ENCODE results near the gene POLR1G. TPM values are rescaled to one million over a fixed set of nuclear protein-coding genes. Genes with fewer than 3 reads are reported as not detected.
A peak's percentile ranks its signal among the peaks of the same experiment; 100 is the strongest.

The POLR1G gene
- 6.2 and 9.0 TPM in 2 replicates for total RNA-seq (2014; rRNA removed; shearing (Covaris generic))

DNA sequence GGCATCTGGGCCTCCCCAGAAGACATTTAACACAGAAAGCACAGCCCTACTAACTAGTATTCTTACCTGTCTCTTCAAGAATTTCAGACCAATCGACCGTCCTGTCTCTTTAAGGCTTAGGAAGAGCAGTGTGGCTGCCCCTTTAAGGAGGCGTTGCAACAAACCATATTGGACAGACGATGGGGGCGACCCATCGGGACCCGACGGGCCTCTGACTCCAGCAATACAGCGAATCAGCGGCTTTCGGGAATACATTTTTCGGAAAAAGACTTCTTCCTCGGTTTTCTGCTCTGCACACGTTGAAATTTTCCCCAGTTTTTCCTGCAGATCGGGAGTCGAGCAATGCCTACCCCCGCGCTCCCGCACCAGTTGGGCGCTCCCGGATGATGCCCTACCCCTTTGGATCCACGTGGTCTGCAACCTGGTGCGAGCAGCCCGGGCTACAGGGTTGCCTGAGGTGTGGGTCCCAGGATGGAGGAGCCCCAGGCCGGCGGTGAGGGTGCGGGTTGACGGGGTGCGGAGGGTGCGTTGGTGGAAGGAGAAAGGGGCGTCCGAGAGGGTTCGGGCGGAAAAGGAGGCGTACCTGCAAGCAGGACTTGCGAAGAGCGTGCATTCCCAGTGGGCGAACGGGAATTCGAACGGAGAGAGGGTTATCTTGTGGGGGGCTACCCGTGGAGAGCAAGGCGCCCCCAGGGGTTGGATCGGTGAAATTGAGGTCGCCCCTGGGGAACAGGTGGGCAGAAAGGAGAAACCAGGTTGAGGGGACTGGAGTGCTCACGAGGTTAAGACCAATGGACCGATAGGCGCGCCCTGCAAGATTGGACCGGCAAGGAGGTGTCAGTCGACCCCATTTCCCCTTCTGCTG lies at the start of gene POLR1G:
Gene POLR1G, plus strand, starts transcription at position 419 of the 865 bp plus-strand sequence. Its CDS starts 53 bp downstream, at position 472.
- peak; percentile 86 for DNase-seq (ENCODE audit: low read depth)

DNA sequence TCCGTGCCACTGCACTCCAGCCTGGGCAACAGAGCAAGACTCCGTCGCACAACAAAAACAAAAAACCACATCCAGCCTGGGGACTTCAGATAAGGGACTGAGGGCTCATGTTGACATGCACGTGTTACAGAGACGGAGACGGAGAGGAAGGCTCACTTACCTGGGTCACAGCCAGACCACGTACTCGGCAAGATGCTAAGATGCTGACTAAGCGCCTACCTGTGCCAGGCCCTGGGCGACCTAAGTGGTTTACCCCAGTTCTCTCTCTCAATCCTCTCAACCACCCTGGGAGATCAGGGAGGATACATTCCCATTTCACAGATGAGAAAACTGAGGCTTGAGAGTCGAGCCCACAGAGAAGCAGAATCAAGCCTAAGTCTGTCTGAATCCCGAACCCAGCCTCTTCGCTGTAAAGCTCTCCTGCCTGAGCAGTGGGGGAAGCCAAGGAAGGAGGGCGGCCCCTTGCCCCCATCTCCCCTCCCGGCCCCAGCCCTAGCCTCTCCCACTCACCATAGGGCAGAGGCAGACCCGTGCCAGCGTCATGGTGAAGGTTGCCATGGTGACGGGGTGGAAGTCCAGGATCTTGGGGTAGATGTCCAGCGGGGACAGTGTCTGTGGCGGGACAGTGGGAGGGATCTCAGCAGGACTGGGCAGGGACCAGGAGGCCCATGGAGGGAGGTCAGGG lies 49.5 kb upstream of the POLR1G start:
- DNase-seq (ENCODE audit: low read depth), result no peak

DNA sequence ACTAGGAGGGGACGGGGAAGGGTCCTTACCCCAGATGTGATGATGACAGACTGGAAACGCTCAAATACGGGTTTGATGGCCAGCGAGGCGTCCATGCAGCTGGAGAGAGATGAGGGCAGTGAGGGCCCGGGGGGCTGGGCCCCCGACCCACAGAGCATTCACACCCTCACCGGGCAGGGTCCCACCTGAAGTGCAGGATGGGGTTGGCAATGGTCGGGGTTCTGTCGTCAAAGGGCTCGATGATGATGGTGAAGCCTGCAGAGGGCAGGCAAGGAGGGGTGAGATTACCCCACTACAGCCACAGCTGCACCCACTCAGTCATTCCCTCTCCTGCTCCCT lies 49.0 kb upstream of the POLR1G start:
- DNase-seq (ENCODE audit: low read depth), result no peak

- no peak for DNase-seq (ENCODE audit: low read depth)
These were observed 48.1 kb upstream of the POLR1G start for GRCh38 chr19:45358213-45358792.

DNA sequence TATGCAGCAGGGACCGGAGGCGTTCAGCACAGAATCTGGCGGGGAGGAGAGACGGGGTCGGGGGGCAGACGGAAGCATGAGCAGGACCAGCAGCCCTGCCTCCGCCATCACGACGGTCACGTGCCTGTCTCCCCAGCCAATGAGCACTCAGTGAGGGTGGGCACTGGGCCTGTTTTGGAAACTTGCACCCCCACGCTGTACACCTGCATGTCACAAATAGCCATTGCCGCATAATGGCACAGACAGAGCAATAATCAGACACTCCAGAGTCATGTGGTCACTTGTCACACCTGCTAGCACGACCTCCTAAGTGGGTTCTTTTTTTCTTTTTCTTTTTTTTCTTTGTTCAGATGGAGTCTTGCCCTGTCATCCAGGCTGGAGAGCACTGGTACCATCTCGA lies 44.8 kb upstream of the POLR1G start:
- no peak for DNase-seq (ENCODE audit: low read depth)

- no peak for DNase-seq (ENCODE audit: low read depth)
These were observed 44.2 kb upstream of the POLR1G start for GRCh38 chr19:45362291-45362690.

DNA sequence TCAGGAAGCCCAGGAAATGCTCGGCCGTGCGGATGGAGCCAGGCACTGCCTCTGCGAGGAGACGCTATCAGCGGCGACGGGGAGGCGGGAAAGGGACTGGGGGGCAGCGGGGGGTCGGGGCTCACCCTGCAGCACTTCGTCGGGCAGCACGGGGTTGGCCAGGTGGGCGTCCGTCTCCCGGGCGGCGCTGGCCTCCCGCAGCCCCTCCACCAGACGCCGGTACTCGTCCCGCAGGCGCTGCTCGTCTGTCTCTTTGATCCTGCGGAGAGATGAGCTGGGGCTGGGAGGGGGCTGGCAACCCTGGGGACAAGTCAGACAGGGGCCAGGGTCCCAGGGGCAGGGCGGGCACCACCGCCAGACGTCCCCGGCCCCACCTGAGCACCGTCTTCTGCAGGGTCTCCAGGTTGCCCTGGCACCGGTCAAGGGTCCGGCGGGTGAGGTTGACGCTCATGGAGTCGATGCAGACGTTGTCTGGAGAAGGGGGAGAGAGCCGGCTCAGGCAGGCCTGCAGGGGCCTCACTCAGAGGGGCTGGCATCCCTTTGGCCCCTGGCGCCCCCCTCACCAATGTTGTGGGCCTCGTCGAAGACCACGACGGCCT lies 42.5 kb upstream of the POLR1G start:
- DNase-seq (ENCODE audit: low read depth), result no peak

DNA sequence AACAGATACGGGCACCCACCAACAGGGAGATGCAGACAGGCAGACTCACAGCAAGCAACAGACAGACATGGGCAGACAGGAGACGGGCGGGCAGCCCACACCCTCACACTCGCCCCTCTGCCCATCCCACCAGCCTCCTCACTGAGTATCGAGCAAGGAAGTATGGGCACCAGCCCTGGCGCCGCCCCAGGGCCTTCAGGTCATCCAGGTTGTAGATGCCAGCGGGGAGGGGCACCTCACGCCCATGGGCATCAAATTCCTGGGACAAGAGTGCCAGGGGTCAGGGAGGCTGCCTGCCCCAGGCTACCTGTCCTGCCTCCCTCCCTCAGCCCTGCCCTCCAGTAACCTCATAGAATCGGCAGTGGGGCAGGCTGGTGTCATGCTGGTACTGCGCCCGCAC lies 41.7 kb upstream of the POLR1G start:
- no peak for DNase-seq (ENCODE audit: low read depth)

- DNase-seq (ENCODE audit: low read depth), result no peak
These were observed 38.3 kb upstream of the POLR1G start for GRCh38 chr19:45368127-45368526.

GRCh38 chr19:45368737-45369340 lies 37.6 kb upstream of the POLR1G start:
- DNase-seq (ENCODE audit: low read depth), result no peak

DNA sequence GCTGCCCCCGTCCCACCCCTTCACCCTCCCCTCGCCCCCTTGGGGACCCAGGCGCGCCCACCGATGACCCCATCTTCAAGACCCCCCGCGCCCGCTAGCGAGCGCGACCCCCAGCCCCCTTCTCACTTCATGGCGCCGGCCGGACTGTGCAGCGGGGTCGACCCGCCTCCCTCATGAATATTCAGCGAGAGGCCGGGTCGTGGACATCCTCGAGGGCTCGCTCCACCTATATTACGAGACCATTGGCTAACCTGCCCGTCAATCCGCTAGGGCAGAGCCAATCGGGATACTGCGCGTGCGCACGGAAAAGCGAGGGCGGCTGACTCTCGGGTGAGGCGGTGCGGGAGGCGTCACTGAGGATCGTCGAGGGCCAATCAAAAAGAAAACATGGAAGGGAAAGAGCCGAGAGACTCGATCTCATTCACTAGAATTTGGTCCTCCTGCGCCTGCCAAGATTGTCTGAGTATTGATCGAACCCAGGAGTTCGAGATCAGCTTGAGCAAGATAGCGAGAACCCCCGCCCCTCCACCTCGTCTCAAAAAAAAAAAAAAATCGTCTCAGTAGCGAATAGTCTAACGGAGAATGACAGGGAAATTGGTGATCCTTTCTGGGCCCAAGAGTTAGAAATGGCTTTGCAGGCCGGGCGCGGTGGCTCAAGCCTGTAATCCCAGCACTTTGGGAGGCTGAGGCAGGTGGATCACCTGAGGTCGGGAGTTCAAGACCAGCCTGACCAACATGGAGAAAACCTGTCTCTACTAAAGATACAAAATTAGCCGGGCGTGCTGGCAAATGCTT lies 35.8 kb upstream of the POLR1G start, which contains the start of gene ERCC2:
Gene ERCC2, minus strand, starts transcription at position 164 of the 795 bp plus-strand sequence. Its CDS starts 33 bp downstream, at position 131.
- DNase-seq (ENCODE audit: low read depth), result peak; percentile 99

GRCh38 chr19:45376045-45376724 lies 30.3 kb upstream of the POLR1G start:
- peak; percentile 94 for DNase-seq (ENCODE audit: low read depth)

GRCh38 chr19:45380107-45380506 lies 26.3 kb upstream of the POLR1G start:
- DNase-seq (ENCODE audit: low read depth), result no peak

GRCh38 chr19:45382426-45382825 lies 24.0 kb upstream of the POLR1G start:
- DNase-seq (ENCODE audit: low read depth), result no peak

DNA sequence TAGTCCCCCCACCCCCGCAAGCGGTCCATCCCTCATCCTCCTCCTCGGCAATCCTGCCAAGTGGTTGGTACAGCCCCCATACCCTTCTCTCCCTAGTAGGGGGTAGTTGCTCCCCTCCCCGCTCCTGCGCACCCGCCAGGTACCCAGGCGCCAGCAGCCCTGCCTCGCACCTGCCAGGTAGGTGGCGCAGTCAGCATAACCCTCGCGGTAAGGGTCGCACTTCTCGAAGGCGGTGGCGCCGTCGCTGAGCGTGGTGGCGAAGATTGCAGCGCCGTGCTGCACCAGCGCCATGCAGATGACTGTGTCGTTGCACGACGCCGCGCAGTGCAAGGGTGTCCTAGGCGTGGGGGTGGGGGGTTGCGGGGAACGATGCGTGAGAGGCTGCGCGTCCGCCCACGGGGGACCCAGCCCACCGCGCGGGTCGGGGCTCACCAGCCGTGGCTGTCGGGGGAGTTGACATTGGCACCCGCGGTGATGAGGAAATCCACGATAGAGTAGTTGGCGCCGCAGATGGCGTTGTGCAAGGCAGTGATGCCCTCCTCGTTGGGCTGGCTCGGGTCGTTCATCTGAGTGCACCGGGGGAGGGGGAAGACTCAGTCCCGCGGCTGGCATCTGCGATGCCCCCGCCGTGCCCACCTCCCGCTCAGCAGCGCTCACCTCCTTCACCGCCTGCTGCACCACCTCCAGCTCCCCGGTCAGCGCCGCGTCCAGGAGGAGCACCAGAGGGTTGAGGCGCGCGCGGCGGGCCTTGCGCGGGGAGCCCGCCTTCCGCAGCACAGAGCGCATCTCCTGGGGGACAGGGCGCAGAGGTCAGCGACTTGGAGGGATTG lies 20.8 kb upstream of the POLR1G start:
- DNase-seq (ENCODE audit: low read depth), result no peak

DNA sequence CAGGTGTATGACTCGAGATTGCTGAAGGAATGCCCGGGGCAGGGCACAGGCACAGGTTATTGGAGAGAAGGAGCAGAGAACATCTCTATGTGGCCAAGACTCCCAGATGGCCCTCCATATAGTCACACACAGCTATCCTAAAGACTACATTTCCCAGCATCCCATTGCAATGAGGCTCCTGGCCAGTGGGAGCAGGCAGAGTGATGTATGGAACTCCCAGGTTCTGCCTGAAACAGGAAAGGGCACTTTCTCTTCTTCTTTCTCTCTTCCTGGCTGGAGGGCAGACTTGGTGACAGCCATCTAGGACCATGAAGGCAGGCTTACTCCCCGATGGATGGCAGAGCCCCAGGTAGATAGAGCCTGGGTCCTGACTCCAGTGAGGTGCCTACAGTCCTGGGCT lies 15.1 kb upstream of the POLR1G start:
- no peak for DNase-seq (ENCODE audit: low read depth)

GRCh38 chr19:45391871-45392665 lies 14.4 kb upstream of the POLR1G start:
- no peak for DNase-seq (ENCODE audit: low read depth)

GRCh38 chr19:45395821-45396617 lies 10.4 kb upstream of the POLR1G start:
- no peak for DNase-seq (ENCODE audit: low read depth)

Measured in RPMI7951 (cell line).